GM18873 (cell line): ENCODE measurements around the gene APEX1.
"Not testable (repeated sequence)": the region's sequence is repeated elsewhere in the genome, so short reads cannot be mapped to it uniquely, and the experiment has no call there.

Source experiments
- ATAC-seq: cut with Tn5 transposase; IDR thresholded peaks from one replicate; pipeline ENCODE4 v1.9.1; 2021; ENCODE audit warnings: mild to moderate bottlenecking, moderate library complexity, moderate number of reproducible peaks; ENCODE audit not compliant: unreplicated experiment, low FRiP score

APEX1 gene

DNA sequence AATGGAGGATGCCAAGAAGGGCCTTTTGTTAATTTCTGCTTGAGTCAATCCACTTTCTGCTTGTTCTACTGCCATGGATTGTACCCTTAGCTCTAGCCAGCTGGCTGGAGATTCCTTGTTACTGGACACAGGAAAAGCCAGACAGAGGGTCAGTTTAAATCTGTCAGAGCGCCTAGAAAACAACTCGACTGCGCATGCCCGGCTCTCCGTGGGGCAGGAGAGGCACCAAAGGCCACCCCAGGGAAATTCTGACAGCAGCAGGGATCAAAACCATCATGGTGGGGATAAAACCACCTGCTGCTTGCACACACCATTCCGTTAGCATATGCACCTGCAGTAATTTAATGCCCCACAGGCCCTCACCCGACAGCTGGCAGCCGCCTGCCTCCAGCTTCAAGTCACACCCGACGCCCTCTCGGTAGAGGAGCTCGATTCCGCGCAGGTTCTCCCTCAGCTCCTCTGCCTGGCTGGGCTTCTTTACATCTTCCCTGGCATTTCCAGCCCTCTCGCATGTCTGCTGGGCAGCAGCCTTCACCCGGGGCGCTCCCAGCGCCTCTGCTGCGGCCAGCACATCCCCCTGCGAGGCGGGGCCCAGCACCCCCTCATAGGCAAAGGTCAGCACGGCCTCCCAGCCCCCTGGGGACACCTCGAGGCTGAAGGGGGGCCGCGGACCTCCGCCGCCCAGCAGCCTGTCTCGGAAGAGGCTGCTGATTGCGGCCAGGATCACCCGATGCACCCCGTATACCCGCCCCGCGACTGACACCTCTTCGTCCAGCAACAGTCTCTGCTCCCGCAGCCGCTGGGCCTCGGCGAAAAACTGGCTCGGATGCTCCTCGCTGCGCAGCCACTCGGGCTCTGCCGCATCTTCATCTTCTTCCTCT is 20.1 kb upstream of the APEX1 start:
- no peak for ATAC-seq

DNA sequence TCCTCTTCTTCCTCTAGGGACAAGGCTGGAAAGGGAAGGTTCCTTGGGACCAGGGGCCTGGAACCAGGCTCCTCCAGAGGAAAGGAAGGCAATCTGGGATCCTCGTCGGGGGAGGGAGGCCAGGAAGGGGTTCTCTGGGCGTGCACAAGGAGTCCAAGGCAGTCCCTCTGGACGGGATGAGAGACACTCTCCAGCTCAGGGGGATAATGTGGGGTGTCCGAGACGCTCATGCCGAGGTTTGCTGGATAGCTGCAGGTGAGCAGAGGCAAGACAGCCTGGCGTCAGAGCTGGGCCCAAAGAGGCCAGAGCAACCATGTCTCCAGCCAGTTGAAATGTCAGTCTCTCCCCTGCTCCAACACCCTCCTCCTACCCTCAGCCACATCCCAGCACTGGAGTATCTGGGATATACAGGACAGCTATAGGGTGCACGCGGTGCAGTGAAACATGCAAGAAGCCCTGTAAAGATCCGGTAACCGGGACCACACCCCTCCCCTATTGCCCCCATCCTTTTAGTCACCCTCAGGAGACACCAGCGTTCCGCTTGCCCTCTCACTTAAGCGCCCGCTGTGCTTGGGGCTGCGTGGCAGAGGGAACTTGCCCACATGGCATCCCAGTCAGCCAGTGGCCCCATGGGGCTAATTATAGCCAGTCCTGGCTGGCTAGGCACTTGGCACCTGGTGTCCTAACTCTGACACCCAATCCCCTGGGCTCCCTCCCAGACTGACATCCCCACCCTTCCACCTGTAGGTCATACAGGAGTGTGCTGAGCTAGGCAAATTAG is 19.3 kb upstream of the APEX1 start, which contains the start of gene KLHL33:
Gene KLHL33 (minus strand): TSS at position 585 of the 781 bp plus-strand sequence. CDS start 355 bp downstream, at position 230.
- no peak for ATAC-seq

DNA sequence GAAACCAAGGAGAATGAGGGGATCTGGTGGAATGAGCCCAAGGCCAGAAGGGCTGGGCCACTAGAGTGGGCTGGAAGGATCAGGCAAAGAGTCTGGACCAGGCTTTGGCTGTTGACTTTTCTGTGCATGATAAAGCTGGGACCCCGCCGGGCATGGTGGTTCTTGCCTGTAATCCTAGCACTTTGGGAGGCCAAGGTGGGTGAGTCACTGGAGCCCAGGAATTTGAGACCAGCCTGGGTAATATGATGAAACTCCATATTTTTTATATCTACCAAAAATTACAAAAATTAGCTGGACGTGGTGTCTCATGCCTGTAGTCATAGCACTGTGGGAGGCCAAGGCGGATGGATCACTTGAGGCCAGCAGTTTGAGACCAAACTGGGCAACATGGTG is 18.7 kb upstream of the APEX1 start:
- no peak for ATAC-seq

DNA sequence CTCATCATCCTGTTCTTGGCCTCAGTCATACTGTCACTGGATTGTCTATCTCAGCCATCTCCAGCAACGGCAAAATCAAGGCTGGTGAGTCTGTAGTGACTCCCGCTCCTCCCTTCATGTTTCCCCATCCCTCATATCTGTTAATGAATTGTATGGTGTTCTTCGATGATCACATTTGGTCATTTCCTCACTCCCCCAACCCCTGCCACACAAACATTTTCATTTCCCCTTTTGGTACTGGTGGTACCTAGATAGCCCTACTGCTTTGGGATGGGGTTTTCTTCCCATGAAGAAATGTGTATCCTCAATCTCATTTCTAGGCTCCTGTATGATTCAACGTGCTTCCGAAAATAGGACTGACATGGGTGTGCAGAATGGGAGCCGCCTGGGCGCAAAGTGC is 16.4 kb upstream of the APEX1 start:
- no peak for ATAC-seq

DNA sequence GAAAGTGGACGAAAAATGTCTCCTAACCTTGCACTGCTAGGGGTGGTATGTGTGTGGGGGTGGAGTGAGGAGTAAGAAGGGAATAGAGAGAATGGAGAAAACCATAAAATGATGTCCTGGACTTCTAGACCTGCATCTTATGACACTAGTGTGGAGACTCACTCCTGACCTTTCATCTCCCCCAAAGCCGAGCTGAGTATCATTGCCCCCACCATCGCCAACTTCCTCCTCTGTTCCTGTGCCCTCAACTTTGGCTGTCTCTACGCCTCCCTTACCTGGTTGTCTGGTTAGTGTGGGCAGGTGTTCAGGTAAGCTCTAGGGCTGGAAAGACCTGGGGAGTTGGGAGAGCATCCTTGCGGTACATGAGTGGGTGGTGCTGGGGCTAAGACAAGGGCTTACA is 14.6 kb upstream of the APEX1 start:
- ATAC-seq: no peak

DNA sequence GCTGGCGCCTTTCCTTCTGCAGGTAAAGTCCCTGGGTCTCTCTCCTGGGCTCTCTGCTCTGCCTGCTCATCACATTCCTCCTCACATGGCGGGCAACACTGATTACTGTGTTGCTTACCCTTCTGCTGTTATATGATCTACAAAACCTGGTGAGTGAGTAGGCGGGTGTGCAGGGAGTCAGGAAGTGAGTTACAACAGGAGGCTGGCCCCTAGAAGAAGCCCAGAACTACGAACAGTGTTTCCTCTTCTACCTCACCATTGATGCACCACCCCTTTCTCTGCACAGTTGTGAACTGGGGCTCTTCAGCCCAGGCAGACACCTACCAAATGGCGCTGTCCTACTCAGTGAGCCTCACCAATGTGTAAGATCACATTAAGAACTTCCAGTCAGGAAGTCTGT is 14.1 kb upstream of the APEX1 start:
- ATAC-seq: no peak

DNA sequence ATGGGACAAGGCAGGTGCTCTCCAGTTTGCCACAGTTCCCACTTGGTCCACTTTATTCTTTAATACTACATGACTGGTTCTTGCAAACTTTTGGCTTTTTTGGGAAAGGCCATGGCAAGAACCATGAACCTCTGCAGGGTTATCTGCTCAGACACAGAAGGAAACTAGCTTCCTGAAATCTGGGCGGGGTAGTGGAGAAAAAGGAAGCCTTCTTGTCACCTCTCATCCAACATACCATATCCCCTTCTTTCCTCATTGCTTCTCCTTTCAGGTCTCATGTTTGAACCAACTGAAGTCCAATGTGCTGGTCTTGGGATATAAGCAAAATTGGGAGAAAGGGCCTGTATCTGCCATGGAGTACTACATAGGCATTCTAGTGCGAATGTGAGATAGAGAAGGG is 13.6 kb upstream of the APEX1 start:
- ATAC-seq: no peak

DNA sequence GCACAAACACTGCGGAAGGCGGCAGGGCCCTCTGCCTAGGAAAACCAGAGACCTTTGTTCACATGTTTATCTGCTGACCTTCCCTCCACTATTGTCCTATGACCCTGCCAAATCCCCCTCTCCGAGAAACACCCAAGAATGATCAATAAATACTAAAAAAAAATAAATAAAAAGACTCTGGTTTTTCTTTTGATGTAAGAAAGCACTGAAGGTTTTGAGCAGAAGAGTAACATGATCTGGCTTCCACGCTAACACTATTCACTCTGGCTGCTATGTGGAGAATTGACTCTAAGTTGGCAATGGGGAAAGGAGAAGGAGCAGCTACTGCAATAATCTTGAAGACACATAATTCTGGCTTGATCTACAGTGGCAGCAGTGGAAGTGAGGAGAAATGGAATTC is 11.4 kb upstream of the APEX1 start:
- ATAC-seq: not testable (repeated sequence)

DNA sequence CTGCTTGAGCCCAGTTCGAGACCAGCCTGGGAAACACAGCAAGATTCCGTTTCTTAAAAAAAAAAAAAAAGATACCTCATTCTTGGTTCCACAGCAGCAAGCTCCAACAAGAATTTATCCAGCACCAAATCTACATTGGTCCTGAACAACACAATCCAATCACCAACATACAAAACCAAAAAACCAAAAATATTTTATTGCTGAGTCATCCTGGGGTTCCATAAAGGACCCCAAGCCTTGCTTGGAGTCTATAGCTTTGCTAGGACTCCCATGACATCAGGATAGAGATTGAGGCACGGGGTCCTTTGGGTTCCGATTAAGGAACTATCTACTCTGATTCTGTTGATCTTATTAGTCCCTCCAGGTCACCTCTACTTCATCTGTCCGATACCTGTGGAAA is 8.1 kb upstream of the APEX1 start:
- no peak for ATAC-seq

DNA sequence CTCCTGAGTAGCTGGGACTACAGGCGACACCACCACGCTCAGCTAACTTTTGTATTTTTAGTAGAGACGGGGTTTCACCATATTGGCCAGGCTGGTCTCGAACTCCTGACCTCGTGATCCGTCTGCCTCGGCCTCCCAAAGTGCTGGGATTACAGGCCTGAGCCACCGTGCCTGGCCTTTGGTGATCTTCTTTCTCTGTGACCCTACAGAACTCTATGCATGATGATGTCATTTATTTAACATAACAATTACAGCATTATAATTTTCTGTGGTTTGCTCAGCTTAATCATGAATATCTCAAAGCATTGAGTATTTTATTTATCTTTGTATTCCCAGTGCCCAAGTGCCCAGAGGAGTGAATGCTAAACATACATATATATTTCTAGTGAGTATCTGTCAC is 2.2 kb upstream of the APEX1 start:
- not testable (repeated sequence) for ATAC-seq

DNA sequence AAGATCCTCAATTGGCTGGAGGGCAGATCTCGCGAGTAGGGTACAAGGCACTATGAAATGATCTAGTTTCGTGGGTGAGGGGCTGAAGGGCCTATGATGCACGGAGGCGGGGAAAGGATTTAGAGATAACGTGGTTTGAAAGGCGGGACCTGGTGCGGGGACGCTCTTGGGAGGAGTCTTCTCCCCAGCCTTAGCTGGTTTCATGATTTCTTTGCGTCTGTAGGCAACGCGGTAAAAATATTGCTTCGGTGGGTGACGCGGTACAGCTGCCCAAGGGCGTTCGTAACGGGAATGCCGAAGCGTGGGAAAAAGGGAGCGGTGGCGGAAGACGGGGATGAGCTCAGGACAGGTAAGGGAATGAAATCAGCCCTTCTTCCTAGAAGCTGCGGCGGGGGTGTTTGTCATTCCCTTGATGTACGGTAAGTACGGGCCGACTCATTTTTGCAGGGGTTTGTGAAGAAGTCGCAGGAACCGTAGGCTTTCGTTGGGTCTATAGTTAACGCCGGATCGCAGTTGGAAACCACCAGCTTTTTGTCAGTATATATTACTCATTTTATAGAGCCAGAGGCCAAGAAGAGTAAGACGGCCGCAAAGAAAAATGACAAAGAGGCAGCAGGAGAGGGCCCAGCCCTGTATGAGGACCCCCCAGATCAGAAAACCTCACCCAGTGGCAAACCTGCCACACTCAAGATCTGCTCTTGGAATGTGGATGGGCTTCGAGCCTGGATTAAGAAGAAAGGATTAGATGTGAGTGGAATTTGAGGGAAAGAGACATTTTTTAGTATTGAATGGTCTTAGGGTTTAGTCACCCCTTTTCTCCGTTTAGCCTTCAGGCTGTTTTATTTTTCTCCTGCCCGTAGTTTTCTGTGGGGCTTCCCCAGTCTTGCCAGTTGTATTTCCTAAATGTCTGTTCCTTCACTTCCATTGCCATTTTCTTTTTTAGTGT is 602 bp downstream of the APEX1 start:
- peak; percentile 28 for ATAC-seq

DNA sequence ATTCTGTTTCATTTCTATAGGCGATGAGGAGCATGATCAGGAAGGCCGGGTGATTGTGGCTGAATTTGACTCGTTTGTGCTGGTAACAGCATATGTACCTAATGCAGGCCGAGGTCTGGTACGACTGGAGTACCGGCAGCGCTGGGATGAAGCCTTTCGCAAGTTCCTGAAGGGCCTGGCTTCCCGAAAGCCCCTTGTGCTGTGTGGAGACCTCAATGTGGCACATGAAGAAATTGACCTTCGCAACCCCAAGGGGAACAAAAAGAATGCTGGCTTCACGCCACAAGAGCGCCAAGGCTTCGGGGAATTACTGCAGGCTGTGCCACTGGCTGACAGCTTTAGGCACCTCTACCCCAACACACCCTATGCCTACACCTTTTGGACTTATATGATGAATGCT is 1.9 kb downstream of the APEX1 start:
- no peak for ATAC-seq

DNA sequence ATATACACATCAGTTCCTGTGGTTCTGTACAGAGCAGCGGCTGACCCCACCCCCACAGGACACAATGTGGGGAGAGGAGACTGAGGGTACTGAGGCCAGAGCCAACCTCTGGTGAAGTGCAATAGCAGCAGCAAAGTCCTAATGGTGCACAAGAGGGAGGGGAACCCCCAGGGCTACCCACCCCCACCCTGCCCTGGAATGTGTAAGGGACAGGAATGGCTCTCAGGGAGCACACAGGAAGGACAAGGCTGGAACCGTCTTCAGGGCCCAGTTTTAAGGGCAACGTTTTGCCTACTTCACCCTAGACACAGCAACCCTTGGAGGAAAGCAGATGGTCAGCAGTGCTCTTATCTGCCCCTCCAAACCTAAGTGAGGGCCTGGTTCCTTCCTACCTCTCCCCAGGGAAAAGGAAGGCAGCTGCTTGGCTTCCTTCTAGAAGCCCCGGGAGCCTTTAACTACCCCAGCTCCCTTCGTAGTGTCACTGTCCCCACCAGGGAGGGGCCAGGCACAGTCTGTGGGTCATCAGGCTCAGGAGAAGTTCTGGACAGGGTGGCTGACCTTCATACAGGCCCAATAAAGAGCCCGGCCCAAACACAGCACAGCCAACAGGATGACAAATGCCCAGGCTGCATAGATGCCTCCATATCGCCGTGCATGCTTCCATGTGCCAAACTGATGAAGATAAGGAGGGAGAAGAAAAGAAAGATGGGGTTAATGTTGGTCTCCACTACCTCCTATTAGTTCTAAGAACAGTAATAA is 3.2 kb downstream of the APEX1 start:
- ATAC-seq: no peak

DNA sequence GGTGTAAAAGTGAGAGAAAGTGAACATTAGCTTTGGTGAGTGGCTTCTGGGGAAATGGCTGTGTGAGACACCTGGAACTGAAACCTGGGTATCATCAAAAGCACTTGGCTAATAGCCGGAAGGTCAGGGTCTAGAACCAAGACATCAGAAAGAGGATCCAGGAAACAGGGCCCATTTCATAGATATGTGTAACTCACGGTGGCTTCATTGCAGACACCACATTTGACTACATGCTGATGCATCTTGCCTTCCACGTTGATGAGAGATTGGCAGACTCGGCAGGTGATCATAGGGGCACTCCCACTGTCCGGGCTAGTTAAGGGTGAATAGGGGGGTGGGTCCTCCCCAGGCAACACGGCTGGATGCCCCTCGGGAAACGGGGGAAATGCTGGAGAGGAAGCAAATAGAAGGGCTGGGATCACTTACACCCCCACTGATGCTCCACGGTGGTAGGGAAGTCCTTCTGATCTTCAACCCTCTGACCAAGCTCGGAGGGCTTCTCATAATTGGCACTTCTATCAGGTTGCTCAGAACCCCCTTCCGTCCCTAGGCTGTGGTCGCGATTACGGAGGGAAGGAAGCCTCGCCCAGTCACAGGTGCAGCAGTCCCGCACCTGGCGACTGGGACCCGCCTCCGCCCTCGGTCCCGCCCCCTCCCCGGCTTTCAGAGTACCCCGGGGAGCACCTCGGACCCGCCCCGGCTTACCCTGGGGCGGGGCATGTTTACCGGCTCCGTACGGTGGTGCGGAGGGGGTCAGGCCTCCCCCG is 5.6 kb downstream of the APEX1 start:
- no peak for ATAC-seq

DNA sequence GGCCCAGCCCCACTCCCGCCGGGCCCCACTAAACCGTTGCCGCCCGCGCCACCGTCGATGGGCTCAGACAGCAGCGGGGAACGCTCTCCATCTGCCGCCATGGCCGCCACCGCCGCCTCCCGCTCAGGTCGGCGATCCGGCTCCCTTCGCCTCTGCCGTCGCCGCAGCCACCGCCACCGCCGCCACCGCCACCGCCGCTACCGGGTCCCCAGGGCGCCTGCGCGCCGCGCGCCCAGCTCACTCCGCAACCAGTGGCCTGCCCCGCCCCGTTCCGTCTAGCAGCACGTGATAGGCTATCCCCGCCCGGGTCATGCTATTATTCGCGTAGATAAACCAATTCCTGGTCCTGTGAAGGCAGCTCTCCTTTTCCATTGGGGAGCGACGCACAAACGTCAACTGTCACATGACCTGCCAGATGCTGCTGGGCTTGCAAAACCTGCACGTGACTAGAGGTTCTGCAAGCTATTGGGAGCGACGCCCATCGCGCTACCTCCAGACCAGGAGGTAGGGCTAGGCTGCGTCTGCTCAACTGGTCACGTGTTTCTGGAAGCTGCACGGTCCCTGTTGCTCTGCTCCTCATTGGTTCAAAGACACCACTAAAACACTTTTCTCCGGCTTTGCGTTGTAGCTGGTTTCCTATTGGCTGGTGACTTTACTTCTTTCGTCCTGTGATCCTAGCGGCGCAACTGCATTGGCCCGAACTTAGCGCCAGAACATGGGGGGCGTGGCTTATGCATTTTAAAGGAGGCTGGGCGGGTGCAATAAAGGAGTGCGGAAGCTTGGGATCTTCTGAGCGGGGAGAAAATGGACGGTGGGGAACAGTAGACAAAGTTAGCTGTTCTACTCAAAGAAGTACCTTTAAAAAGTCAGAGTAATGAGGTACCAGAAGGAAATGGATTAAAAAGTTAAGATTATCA is 6.5 kb downstream of the APEX1 start, which contains the start of gene PIP4P1:
Gene PIP4P1 (minus strand): TSS at position 210 of the 917 bp plus-strand sequence. CDS start 109 bp downstream, at position 101.
- peak; percentile 94 for ATAC-seq

DNA sequence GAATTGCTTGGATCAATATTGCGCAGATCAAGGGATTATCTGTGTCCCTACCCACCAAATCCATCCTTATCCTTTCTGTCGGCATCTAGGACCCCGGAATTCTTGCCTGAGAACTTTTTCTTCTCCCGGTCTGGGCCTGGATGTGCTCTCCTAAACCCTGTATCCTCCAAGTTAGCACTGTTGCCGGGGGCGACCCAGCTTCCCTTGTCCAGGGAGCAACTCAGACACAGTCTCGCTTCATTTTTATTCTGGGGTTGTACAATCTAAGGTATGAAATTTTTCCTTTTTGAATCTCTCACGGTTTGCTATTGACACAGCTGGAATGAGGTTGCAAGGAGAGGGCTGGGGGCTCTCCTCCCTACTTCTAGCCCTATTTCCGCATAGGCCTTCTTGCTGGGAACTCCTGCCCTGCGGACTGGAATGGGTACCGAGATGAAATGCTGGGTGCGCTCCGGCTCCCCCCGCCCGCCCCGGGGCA is 13.8 kb downstream of the APEX1 start:
- ATAC-seq: peak; percentile 3

DNA sequence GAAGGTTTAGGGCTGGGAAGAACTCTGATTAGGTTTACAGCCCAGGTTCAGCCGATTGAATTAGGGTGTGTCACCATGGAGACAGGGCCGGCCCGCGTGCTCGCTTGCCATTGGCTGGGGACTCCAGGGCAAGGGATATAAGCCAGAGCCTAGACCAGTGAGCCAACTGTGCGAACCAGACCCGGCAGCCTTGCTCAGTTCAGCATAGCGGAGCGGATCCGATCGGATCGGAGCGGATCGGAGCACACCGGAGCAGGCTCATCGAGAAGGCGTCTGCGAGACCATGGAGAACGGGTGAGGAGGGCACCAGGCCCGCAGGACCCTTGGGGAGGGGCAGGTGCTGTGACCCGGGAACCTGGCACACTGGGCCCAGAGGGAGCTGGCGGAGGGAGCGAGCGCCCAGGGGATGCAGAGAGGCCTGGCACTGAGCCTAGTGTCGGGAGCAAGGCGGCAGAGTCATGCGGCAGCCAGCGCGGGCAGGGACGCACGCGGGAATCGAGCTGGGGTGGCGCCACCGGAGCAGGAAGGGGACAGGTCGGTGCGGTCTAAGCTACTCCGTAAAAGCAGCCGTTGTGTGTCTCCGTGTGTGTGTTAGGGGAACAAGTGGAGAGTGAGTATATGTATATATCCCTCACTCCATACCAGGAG is 14.3 kb downstream of the APEX1 start, which contains the start of gene PNP:
Gene PNP (plus strand): TSS at position 165 of the 648 bp plus-strand sequence. CDS start 119 bp downstream, at position 284.
- ATAC-seq: peak; percentile 88
